WTC11 (cell line): ENCODE measurements around the gene CFAP97.

Experiments
- ATF3 ChIP-seq: sonication (generic); formaldehyde crosslinking; conservative IDR thresholded peaks from 2 replicates; pipeline ENCODE4 v1.8.1; 2022; ENCODE audit warnings: mild to moderate bottlenecking, missing genetic modification reagents
- CTCF ChIP-seq: fragments of 200-600 bp; IDR thresholded peaks from 2 replicates; pipeline ENCODE4 v1.8.0; 2022; ENCODE audit warnings: antibody characterized with exemption

GRCh38 chr4:185182239-185182638 lies 21.6 kb downstream of the CFAP97 start:
- no peak for TF ChIP-seq CTCF
- no peak for TF ChIP-seq ATF3 (CRISPR knock-in tag)
